Suprapubic skin (tissue), 3 donors: Measurements from ENCODE around the gene EMC9.

ENCODE experiments used
- POLR2AphosphoS5 ChIP-seq, 3 donors: sonication (generic); formaldehyde crosslinking; IDR thresholded peaks; one replicate each; pipeline ENCODE4 v1.6.1; 2017; ENCODE audit warnings: antibody characterized with exemption in 3 of 3
- TF ChIP-seq, protein P1 (sequence below), 2 donors: fragments of 200-600 bp in 1 of 2; fragments of 450-650 bp in 1 of 2; sonication (generic) in 1 of 2; IDR thresholded peaks; one replicate each; pipeline ENCODE4 v1.5.1; 2016 to 2019; ENCODE audit warnings: antibody characterized with exemption in 2 of 2, mild to moderate bottlenecking in 1 of 2, moderate library complexity in 1 of 2

DNA sequence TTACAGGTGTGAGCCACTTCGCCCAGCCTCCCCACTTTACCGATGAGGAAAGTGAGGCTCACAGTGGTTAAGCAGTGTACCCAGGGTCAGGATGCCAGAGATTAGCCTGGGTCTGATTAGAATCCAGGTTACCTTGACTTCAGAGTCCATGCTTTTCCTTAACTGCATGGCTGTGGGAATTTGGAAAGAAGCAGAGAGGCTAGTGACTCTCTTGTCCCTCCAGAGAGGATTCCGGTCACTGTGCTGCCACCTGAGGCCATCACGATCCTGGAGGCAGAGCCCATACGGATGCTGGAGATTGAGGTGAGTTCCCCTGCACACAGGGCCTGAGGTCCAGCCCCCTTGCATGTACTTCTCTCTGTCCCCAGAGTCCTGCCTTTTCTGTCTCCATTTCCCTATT is 35.2 kb upstream of the EMC9 start:
- TF ChIP-seq, protein P1, sequence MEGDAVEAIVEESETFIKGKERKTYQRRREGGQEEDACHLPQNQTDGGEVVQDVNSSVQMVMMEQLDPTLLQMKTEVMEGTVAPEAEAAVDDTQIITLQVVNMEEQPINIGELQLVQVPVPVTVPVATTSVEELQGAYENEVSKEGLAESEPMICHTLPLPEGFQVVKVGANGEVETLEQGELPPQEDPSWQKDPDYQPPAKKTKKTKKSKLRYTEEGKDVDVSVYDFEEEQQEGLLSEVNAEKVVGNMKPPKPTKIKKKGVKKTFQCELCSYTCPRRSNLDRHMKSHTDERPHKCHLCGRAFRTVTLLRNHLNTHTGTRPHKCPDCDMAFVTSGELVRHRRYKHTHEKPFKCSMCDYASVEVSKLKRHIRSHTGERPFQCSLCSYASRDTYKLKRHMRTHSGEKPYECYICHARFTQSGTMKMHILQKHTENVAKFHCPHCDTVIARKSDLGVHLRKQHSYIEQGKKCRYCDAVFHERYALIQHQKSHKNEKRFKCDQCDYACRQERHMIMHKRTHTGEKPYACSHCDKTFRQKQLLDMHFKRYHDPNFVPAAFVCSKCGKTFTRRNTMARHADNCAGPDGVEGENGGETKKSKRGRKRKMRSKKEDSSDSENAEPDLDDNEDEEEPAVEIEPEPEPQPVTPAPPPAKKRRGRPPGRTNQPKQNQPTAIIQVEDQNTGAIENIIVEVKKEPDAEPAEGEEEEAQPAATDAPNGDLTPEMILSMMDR (IDR thresholded peaks at IDR 0.05): no peak
- TF ChIP-seq POLR2AphosphoS5 (IDR thresholded peaks at IDR 0.05): no peak
